Fibroblast of lung (primary cell): ENCODE data around the gene ZSCAN9. TPM values are rescaled to one million over a fixed set of nuclear protein-coding genes. Genes with fewer than 3 reads are reported as not detected.

Experiments used
- DNase-seq, 2 donors: peaks; one replicate each; pipeline versions ENCODE4 v3.0.0 to v3.0.0-alpha.2; 2010; ENCODE audit warnings: low read depth in 2 of 2
- H2AFZ ChIP-seq: 2 replicates; pipeline ENCODE4 v1.5.1; 2012; ENCODE audit warnings: low read length, control low read depth, inconsistent platforms
- H3K27ac ChIP-seq: 2 replicates; pipeline ENCODE4 v1.5.1; 2011; ENCODE audit warnings: low read length, control low read depth; ENCODE audit not compliant: insufficient read depth
- H3K27me3 ChIP-seq: 2 replicates; pipeline ENCODE4 v1.5.1; 2011; ENCODE audit warnings: mild to moderate bottlenecking, low read length; ENCODE audit not compliant: control insufficient read depth, insufficient read depth
- H3K36me3 ChIP-seq: 2 replicates; pipeline ENCODE4 v1.5.1; 2011; ENCODE audit warnings: low read length; ENCODE audit not compliant: control insufficient read depth, insufficient read depth
- H3K4me1 ChIP-seq: 2 replicates; pipeline ENCODE4 v1.5.1; 2011; ENCODE audit warnings: low read length; ENCODE audit not compliant: control insufficient read depth, insufficient read depth; ENCODE audit errors: extremely low read depth
- H3K4me2 ChIP-seq: 2 replicates; pipeline ENCODE4 v1.5.1; 2011; ENCODE audit warnings: low read length, control low read depth; ENCODE audit not compliant: insufficient read depth; ENCODE audit errors: extremely low read depth
- H3K4me3 ChIP-seq, 4 experiments: fragments of 200-600 bp in 1 of 4; sonication (generic) in 1 of 4; replicated peaks in 1 of 4; 2 replicates each; pipeline ENCODE4 v1.5.1; 2011 to 2016; ENCODE audit warnings: low read length in 4 of 4, low read depth in 3 of 4, mild to moderate bottlenecking in 3 of 4, control low read depth in 2 of 4, inconsistent platforms in 1 of 4, mixed read lengths in 1 of 4; ENCODE audit not compliant: insufficient read depth in 1 of 4; ENCODE audit errors: control extremely low read depth in 1 of 4
- H3K79me2 ChIP-seq: 2 replicates; pipeline ENCODE4 v1.5.1; 2012; ENCODE audit warnings: mild to moderate bottlenecking, low read length, inconsistent platforms; ENCODE audit not compliant: control insufficient read depth, insufficient read depth
- H3K9ac ChIP-seq: 2 replicates; pipeline ENCODE4 v1.5.1; 2011; ENCODE audit warnings: mild to moderate bottlenecking, low read length, control low read depth; ENCODE audit not compliant: insufficient read depth
- H3K9me3 ChIP-seq: 2 replicates; pipeline ENCODE4 v1.5.1; 2012; ENCODE audit warnings: low read depth, low read length; ENCODE audit not compliant: control insufficient read depth, insufficient read depth
- H4K20me1 ChIP-seq: 2 replicates; pipeline ENCODE4 v1.5.1; 2011; ENCODE audit warnings: low read length; ENCODE audit not compliant: control insufficient read depth, insufficient read depth; ENCODE audit errors: extremely low read depth
- EZH2 ChIP-seq: IDR thresholded peaks from 2 replicates; pipeline ENCODE4 v1.5.1; 2012; ENCODE audit warnings: low read length, control low read depth, mild to moderate bottlenecking; ENCODE audit errors: missing control alignments
- polyA plus RNA-seq, 2 donors: library from polyadenylated mRNA; depleted of rRNA in 1 of 2; stranded (reverse) in 1 of 2; unstranded in 1 of 2; fragments of >200 nt; gene quantifications; 2 replicates each; pipeline ENCODE4 v1.2.1, GENCODE V29; 2011 to 2012; ENCODE audit warnings: missing spikeins in 1 of 2
- total RNA-seq: library from RNA; depleted of rRNA; stranded (reverse); fragments of >200 nt; gene quantifications from 2 replicates; pipeline ENCODE4 v1.2.1, GENCODE V29; 2014
- TF ChIP-seq, protein P1 (sequence below), 2 donors: IDR thresholded peaks in 1 of 2; conservative IDR thresholded peaks in 1 of 2; 1 replicate in 1 of 2; 2 replicates in 1 of 2; pipeline ENCODE4 v1.5.1; 2011 to 2012; ENCODE audit warnings: low read length in 2 of 2, control low read depth in 1 of 2, inconsistent platforms in 1 of 2, low read depth in 1 of 2, mild to moderate bottlenecking in 1 of 2

Gene ZSCAN9
- total and polyA plus RNA-seq, 2 donors (not counting 1 experiment from before 2014, with no cell fraction given), result 11.3 to 11.6 TPM

- no peaks in the 10 kb centered on the region for H3K36me3 ChIP-seq
- no peaks in the 10 kb centered on the region for H3K9me3 ChIP-seq
- H2AFZ ChIP-seq, result peak overlapping the region; percentile 8
- no peak overlapping the region for H3K27ac ChIP-seq
- H3K4me3 ChIP-seq, result peak overlapping the region in 2 of 4 experiments; percentile 8 to 44
- H3K4me2 ChIP-seq, result no peak overlapping the region
- no peaks in the 10 kb centered on the region for H4K20me1 ChIP-seq
- H3K79me2 ChIP-seq, result no peaks in the 10 kb centered on the region
- H3K4me1 ChIP-seq, result peaks cover 2% of the 10 kb centered on the region
- peaks cover 12% of the 10 kb centered on the region for H3K27me3 ChIP-seq
- DNase-seq, result peak in 1 of 2 donors; percentile 46
- no peak overlapping the region for H3K9ac ChIP-seq
- TF ChIP-seq, protein P1, sequence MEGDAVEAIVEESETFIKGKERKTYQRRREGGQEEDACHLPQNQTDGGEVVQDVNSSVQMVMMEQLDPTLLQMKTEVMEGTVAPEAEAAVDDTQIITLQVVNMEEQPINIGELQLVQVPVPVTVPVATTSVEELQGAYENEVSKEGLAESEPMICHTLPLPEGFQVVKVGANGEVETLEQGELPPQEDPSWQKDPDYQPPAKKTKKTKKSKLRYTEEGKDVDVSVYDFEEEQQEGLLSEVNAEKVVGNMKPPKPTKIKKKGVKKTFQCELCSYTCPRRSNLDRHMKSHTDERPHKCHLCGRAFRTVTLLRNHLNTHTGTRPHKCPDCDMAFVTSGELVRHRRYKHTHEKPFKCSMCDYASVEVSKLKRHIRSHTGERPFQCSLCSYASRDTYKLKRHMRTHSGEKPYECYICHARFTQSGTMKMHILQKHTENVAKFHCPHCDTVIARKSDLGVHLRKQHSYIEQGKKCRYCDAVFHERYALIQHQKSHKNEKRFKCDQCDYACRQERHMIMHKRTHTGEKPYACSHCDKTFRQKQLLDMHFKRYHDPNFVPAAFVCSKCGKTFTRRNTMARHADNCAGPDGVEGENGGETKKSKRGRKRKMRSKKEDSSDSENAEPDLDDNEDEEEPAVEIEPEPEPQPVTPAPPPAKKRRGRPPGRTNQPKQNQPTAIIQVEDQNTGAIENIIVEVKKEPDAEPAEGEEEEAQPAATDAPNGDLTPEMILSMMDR (conservative IDR thresholded peaks at IDR 0.05 in 1 of 2, IDR thresholded peaks at IDR 0.05 in 1 of 2; ENCODE audit: low read depth in 1 of 2, low read length in 2 of 2), result no peak
- no peak for TF ChIP-seq EZH2
Observed at GRCh38 chr6:28215425-28215824, 9.7 kb upstream of the ZSCAN9 start.

- Histone ChIP-seq H3K79me2 (no peaks in the 10 kb centered on the region), H3K4me3 (peak overlapping the region in 1 of 4 experiments; percentile 66), H3K27ac (no peak overlapping the region), H3K27me3 (peaks cover 5% of the 10 kb centered on the region), H3K9ac (no peak overlapping the region), H4K20me1 (no peaks in the 10 kb centered on the region), H3K9me3 (no peaks in the 10 kb centered on the region), H3K36me3 (no peaks in the 10 kb centered on the region), H3K4me2 (no peak overlapping the region), H2AFZ (no peak overlapping the region), H3K4me1 (peaks cover 2% of the 10 kb centered on the region)
- TF ChIP-seq, protein P1 (conservative IDR thresholded peaks at IDR 0.05 in 1 of 2, IDR thresholded peaks at IDR 0.05 in 1 of 2; ENCODE audit: low read depth in 1 of 2, low read length in 2 of 2), result no peak
- no peak for TF ChIP-seq EZH2
- no peak for DNase-seq
Observed at GRCh38 chr6:28217890-28218289, 7.2 kb upstream of the ZSCAN9 start.

- peak overlapping the region; percentile 82 for H2AFZ ChIP-seq
- DNase-seq, result peak; percentile 64 to 69
- H3K36me3 ChIP-seq, result no peaks in the 10 kb centered on the region
- no peaks in the 10 kb centered on the region for H4K20me1 ChIP-seq
- TF ChIP-seq, protein P1 (conservative IDR thresholded peaks at IDR 0.05 in 1 of 2, IDR thresholded peaks at IDR 0.05 in 1 of 2; ENCODE audit: low read depth in 1 of 2, low read length in 2 of 2), result no peak
- no peak for TF ChIP-seq EZH2
- H3K9ac ChIP-seq, result peak overlapping the region; percentile 59
- H3K4me3 ChIP-seq, result peak overlapping the region; percentile 46 to 70 (median 62)
- H3K9me3 ChIP-seq, result no peaks in the 10 kb centered on the region
- peak overlapping the region; percentile 82 for H3K4me2 ChIP-seq
- H3K79me2 ChIP-seq, result no peaks in the 10 kb centered on the region
- H3K27ac ChIP-seq, result no peak overlapping the region
- peaks cover 5% of the 10 kb centered on the region for H3K27me3 ChIP-seq
- H3K4me1 ChIP-seq, result peaks cover 2% of the 10 kb centered on the region
Observed at GRCh38 chr6:28218312-28219248, 6.5 kb upstream of the ZSCAN9 start.
